Colonic mucosa (tissue), 4 donors: ENCODE data around the gene TBCD. TPM values are rescaled to one million over a fixed set of nuclear protein-coding genes. Genes with fewer than 3 reads are reported as not detected.

Experiments
- DNase-seq: peaks from one replicate; pipeline ENCODE4 v3.0.0-alpha.2; 2020
- H3K27ac ChIP-seq: fragments of 200-600 bp; one replicate; pipeline ENCODE4 v1.8.0; 2021
- H3K27me3 ChIP-seq: fragments of 200-600 bp; one replicate; pipeline ENCODE4 v1.8.0; 2021
- H3K36me3 ChIP-seq: fragments of 200-600 bp; one replicate; pipeline ENCODE4 v1.8.0; 2021
- H3K4me1 ChIP-seq: fragments of 200-600 bp; one replicate; pipeline ENCODE4 v1.8.0; 2021; ENCODE audit warnings: mild to moderate bottlenecking
- H3K4me3 ChIP-seq: fragments of 200-600 bp; one replicate; pipeline ENCODE4 v1.8.0; 2021
- H3K9ac ChIP-seq, 2 donors: one replicate each; pipeline ENCODE4 v1.7.0; 2013; ENCODE audit warnings: control low read depth in 2 of 2, low read depth in 2 of 2, low read length in 2 of 2
- H3K9me3 ChIP-seq: fragments of 200-600 bp; one replicate; pipeline ENCODE4 v1.8.0; 2021
- CTCF ChIP-seq: fragments of 200-600 bp; IDR thresholded peaks from one replicate; pipeline ENCODE4 v1.8.0; 2022; ENCODE audit warnings: antibody characterized with exemption, mild to moderate bottlenecking
- intact Hi-C: fragments of 100-400 bp; cut with DNase I; formaldehyde crosslinking; loops from one replicate; pipeline ENCODE4 v1.14.1; 2022
- total RNA-seq, 2 donors: library from RNA; stranded (reverse); fragmentation: NEBNext Ultra II Directional in 1 of 2; extraction: Animal tissue kit (Norgen Biotek cat#: 25700) in 1 of 2; gene quantifications; one replicate each; pipeline ENCODE4 v1.2.1, GENCODE V29; 2021
- donor health status: healthy.
- donor health status: DM: no; HTN: no; CAD: no.
- donor health status: DM: no; HTN: no; CAD: no.

Gene TBCD
- total RNA-seq, 2 donors from 2014 or later: 49.2 to 101 TPM

- DNase-seq: no peak
- Histone ChIP-seq H3K36me3 (no peaks in the 10 kb centered on the region), H3K4me3 (no peak overlapping the region), H3K27me3 (no peaks in the 10 kb centered on the region), H3K27ac (no peak overlapping the region), H3K9me3 (no peaks in the 10 kb centered on the region), H3K4me1 (no peaks in the 10 kb centered on the region), H3K9ac (no peak overlapping the region)
- TF ChIP-seq CTCF: no peak
- intact Hi-C loops: no loop called here
Measured at GRCh38 chr17:82868715-82869131, 116.9 kb downstream of the TBCD start.

- no peaks in the 10 kb centered on the region for H3K9me3 ChIP-seq
- DNase-seq: no peak
- no peak overlapping the region for H3K27ac ChIP-seq
- H3K4me1 ChIP-seq: no peaks in the 10 kb centered on the region
- intact Hi-C loops: no loop called here
- no peaks in the 10 kb centered on the region for H3K36me3 ChIP-seq
- no peak overlapping the region for H3K9ac ChIP-seq
- no peak overlapping the region for H3K4me3 ChIP-seq
- H3K27me3 ChIP-seq: no peaks in the 10 kb centered on the region
- no peak for TF ChIP-seq CTCF
Measured at GRCh38 chr17:82869536-82869935, 117.7 kb downstream of the TBCD start.

- no peaks in the 10 kb centered on the region for H3K4me1 ChIP-seq
Measured at GRCh38 chr17:82870091-82870491, 118.2 kb downstream of the TBCD start.

GRCh38 chr17:82870541-82870940, 118.7 kb downstream of the TBCD start:
- Histone ChIP-seq H3K9ac (no peak overlapping the region), H3K4me1 (no peaks in the 10 kb centered on the region), H3K9me3 (no peaks in the 10 kb centered on the region), H3K27ac (no peak overlapping the region), H3K4me3 (no peak overlapping the region), H3K27me3 (no peaks in the 10 kb centered on the region), H3K36me3 (no peaks in the 10 kb centered on the region)
- intact Hi-C loops: no loop called here
- no peak for TF ChIP-seq CTCF
- DNase-seq: no peak

More at GRCh38 chr17:82870091-82870491, 118.2 kb downstream of the TBCD start:
- no peaks in the 10 kb centered on the region for H3K27me3 ChIP-seq
- H3K9ac ChIP-seq: no peak overlapping the region
- TF ChIP-seq CTCF: no peak
- H3K36me3 ChIP-seq: no peaks in the 10 kb centered on the region
- no peak overlapping the region for H3K4me3 ChIP-seq
- intact Hi-C loops: no loop called here
- no peak overlapping the region for H3K27ac ChIP-seq
- H3K9me3 ChIP-seq: no peaks in the 10 kb centered on the region
- no peak for DNase-seq

GRCh38 chr17:82871056-82871775, 119.4 kb downstream of the TBCD start:
- Histone ChIP-seq H3K27me3 (no peaks in the 10 kb centered on the region), H3K4me1 (no peaks in the 10 kb centered on the region), H3K9me3 (no peaks in the 10 kb centered on the region), H3K4me3 (no peak overlapping the region), H3K9ac (no peak overlapping the region), H3K27ac (no peak overlapping the region), H3K36me3 (no peaks in the 10 kb centered on the region)
- intact Hi-C loops: no loop called here
- no peak for TF ChIP-seq CTCF
- no peak for DNase-seq
